NCI-H345 treated with DMSO at 0.1 percent for 48 hours (cell line): ENCODE measurements around the gene IMP3.

Experiments used
- DNase-seq: peaks from one replicate; lab custom pipeline; 2025; ENCODE audit not compliant: unreplicated experiment; lab: John Stamatoyannopoulos, UW

Gene IMP3

DNA sequence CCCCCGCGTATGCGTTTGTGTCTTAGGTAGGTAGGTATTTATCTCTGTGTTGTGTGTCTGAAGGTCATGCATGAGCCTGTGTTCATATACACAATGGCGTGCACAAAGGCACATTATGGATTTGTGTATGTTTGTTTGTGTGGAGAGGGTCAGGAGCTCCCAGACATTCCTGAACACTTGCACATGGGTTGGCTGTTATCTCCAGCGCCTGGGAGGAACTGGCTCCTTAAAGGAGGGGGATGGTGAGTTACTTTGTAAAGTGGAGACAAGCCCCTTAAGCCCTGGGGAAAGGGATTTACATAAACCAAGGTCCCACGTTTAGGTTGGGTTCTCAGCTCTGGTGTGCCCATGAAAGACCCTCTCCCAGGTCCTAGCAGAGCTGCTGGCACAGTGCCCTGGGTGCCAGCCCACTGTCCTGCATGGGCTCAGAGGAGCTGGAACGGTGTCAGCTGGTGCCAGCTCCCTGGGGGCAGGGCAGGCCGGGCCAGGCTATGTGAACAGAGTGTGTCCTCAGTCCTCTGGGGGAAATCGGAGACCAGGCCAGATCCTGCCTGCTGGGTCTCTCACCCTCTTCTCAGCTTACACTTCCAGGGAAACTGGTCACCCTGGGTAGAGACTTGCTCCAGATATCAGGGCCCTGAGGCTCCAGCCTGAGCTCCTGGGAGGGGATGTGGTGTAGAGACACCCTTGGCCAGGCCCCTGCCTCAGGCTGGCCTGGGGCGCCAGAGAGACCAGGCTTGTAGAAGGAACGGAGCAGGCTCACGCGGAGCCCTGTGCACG is 32.8 kb upstream of the IMP3 start:
- DNase-seq: no peak

DNA sequence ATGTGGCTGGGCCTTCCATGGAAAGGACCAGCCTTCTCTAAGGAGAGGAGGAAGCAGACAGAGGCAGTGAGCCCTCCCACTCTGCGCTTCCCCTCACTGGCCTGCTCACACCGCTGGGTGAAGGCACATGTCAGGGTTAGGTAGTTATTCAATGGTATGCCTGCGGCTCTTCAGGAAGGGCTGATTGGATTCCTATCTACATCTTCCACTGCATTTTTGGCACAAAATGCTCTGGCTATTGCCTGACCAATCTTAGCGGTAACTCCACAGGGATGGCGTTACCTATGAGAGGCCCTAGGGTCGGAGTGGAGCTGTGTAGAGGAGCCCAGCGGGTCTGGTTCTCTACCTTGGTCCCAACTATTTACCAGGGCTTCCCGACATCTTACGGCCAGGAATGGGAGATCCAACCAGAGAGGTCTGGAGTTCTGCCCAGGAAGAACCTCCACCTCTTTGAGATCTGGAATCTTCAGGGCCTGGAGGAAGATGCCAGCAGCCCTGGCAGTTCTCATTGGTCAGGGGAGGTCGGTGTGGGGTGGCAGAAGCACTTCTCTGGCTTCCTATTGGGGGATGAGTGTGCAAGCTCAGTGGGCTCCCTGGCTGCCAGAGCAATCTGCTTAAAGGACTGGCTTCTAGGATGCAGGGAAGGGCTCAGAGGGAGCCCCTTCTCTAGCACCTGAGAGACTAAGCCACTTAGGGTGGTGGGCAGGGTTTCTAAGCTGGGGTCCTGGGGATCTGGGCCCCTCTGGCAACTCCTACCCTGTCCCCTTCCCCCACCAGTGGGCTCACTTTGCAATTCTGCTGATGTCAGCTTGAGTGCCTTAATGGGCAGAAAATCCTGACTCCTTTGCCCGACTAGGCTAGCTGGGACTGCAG is 31.9 kb upstream of the IMP3 start:
- no peak for DNase-seq

DNA sequence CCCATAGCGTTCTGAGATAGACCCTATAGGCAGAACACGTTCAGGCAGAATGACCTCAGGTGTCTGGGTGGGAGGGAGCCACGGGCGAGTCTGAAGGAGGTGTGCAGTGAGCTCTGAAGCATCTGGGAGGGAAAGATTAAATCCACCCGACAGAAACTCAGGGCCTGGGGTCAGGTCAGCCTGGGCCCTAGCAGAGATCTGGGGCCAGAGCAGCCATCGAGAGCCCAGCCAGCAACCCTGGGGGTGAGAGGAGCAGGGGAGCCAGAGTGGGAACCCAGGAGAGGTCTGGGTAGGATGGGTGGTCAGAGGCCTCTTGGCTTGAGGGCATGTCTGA is 29.8 kb upstream of the IMP3 start:
- no peak for DNase-seq

DNA sequence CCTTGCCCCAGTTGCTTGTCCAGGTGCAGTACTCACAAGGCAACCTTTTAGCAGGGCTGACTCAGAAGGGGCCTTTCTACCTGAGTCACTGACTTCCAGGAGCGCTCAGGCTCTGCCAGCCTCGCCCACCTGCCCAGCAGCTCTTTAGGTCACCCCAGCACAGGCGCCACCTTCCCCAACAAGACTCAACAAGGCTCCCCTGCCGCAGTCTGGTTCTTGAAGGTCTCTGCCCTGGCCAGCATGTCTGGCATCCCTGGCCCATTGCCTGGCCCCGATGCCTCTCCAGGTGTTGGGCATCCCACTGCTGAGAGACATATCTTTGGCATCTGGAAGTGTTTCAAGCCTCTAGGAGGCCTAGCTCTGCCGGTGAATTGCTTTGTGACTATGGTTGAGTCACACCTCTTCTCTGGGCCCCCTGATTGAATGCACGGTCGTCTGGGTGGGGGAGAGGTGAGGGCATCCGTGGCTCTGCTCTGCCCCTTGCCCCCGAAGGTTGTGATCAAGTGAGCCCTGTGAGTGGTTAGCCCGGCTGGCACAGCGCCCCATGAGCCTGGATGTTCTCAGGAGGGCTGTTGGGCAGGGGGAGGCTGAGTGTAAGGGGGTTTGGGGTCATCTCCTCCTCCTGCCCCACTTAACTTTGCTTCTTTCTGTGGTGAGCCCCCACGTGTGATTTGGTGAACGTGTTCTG is 29.3 kb upstream of the IMP3 start:
- DNase-seq: no peak

DNA sequence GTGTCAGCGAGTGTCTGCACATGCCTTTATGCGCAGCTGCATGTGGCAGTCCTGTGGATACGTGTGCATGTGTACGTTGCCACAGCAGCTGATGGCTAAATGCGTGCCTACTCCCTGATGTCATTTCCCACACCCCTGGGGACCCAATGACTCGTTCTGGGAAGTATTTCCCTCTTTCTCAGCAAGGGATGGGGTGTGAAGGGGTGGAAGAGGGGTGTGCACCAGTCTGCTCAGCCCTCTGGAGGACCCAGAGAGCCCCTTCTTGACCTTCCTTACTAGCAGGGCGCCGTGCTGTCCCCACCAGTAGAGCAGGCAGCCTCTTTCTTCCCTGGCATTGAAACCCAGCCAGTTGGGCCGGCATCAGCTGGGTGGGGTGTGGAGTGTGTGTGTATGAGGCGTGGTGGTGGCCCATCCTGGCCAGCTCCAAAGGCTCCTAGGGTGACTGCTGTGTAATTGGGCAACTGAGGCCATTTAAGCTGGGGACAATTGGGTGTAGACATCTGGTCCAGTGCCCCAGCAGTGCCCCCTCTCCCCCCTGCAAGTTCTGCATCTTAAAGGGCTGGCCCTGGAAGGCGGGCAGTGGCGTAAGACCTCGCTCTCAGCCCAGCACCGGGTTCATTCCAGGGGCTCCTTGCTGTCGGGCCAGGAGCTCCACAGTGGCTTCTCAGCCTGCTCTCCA is 26.9 kb upstream of the IMP3 start:
- DNase-seq: no peak

DNA sequence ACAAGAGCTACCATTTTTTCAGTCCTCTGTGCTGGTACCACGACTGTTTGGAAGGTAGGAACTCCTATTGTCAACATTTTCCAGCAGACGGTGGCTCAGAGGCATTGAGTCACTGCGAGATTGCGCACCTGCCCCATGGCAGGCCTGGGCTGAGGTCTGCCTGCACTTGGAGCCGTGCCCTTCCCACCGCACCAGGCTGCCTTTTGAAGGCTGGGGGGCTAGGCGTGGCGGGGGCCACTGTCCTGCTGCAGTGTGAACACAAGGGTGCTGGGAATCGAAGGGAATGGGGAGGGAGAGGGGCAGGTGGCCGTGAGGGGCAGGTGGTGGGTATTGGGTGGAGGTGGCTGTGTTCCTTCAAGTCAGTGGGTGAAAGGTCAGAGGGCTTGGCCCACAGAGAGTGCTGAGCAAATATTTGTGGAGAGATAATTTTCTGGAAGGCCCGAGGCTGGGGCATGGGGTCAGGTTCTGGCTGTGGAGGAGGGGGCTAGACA is 24.0 kb upstream of the IMP3 start:
- DNase-seq: no peak

DNA sequence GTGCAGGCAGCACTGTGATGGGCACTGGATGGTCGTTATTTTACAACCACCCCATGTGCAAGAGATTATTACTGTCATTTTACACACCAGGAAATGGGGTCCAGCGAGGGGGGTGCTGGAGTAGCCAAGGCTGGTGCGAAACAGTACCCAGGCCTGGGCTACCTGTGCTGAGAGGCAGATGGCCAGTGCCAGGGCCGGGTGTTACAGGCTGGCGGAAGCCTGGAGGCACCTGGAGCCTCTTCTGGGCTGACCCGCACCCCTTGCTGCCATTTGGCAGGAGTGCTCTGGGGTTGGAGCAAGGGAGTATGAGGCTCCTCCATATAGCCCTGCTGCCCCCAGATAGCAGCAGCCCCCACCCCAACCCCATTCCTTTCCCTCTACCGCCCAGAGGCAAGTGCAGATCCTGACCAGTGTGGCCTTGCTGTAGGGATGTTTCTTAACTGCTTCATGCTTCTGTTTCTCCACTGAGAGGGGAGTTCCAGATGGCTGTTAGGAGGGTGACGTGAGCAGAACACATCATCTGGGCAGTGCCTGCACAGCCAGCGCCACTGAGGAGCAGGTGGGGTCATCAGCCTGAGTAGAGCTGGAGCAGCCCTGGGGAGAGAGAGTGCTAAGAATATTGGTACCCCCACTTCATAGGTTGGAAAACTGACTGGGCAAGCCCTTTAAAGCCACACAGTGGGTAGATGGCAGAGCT is 22.9 kb upstream of the IMP3 start:
- no peak for DNase-seq

DNA sequence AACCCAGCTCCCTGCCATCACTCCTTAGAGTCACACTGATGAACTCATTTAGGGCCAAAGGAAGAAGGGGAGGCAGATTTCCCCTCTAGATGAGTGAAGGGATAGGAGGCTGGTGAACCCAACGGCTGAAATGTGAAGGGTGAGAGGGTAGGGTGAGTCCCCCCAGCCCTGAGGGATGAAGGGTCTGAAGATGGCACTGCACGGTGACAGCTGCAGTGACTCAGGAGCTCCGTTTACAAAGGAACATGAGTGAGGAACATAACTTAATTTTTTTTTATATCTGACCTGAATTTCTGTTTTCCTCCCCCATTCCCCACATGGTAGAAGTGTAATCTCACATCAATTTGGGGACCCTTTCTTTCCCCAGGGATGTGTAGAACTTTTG is 21.7 kb upstream of the IMP3 start:
- no peak for DNase-seq

DNA sequence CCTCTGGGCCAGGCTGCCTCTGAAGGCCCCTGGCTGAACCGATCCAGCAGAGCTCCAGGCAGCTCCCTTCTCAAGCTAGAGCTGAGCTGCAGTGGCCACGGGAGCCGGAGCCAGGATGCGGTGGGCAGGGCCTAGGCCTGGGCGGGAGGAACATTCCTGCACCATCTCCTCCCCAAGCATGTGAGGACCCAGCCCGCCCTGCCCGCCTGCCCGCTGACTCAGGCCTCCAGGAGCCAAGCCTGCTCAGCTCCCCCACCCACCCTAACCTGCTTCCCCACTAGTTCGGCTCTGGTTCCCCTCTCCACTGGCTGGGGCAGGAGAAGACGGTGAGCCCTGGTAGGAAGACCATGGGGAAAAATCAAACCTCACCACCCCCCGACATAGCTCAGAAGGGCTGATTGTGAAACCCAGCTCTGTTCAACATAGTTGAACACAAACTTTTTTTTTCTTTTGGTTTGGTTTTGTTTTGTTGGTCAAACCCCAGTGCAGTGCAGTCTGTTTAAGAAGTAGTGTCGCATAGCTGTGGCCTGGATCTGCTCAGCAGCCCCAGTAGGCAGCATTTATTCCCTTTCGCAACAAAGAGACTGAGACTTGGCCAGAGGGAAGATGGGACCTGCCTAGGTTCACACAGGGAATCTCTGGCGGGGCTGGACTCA is 21.2 kb upstream of the IMP3 start:
- no peak for DNase-seq

DNA sequence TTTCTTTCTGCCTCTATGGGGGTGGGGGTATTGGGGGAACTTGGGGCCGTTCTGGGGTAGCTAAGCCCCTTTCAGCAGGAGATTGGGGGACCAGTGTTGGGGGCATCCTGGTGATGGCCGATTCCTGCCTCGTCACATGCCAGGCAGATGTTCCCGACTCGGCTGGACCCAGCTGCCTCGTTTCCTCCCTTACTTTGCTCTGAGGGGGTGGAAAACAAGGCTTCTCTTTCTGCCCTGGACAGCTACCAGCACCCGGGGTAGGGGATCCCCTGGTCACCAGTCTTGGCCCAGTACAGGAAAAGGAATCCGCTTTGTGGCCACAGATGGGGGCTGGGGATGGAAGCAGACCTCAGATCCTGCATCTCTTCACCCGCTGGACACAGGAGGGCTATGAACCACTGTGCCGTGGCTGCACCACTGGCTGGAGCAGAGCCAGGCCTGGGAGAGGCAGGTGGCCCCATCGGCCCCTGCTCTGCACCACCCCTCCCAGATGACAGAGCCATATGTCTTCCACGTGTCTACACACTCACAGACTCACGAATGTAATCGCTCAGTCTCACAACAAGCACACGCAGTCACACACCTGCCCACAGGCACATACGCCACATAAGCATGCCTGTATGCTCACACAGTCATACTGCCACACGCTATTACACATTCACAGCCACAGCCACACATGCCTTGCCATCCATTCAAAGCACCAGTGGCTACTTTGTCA is 20.1 kb upstream of the IMP3 start:
- DNase-seq: no peak

DNA sequence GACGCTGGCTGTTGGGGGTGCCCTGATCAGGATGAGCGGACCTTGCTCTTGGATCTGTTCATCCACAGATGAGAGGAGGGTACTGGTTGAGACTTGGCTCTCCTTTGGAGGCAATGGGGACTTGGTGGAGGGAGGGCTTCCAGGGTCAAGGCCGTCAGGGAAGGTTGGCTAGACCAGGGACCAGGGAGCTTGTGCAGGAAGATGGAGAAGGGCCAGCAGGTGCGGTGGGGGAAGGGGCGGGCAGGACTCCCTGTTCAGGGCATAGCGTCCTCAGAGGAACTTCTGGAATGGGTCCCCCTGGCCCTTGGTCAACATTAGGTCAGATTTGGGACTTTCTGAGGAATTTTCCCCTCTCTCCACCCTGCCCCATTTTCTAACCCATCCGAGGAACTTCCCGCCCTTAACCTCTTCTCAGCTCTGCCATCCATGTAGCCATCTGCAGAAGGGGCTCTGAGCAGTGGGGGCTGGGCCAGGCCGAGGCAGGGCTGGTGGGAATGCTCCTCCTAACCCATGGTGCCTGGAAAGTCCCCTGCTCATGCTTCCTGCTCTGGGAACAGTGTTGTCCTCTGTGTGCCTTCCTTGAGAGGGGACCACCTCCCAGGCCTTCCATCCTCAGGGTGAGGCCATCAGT is 19.2 kb upstream of the IMP3 start:
- no peak for DNase-seq

DNA sequence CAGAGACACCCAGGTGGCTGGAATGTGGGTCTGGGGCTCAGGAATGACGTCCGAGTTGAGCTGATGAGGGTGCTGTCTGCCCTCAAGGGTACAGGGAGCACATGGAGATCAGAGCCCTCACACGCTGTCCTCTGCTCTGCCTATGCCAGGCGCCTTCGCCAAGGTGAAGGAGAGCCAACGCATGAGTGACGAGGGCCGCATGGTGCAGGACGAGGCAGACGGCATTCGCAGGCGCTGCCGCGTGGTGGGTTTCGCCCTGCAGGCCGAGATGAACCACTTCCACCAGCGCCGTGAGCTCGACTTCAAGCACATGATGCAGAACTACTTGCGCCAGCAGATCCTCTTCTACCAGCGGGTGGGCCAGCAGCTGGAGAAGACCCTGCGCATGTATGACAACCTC is 16.8 kb upstream of the IMP3 start:
- no peak for DNase-seq

DNA sequence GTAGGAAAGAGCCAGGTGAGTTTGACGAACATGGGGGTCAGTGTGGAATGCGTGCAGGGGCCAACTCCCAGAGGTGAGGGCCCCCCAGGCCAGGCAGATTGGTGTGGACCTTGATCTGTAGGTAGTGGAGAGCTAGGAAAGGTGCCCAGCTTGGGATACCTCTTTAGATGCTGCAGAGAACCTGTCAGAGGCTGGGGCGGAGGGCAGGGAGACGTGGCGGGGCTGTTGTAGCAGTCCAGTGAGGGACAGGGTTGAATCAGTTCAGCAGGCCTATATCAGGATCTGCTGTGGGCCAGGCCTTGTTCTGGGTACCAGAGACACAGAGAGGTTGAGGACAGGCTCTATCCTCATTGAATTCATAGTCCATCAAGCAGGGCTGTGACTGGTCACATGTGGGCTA is 16.3 kb upstream of the IMP3 start:
- no peak for DNase-seq

DNA sequence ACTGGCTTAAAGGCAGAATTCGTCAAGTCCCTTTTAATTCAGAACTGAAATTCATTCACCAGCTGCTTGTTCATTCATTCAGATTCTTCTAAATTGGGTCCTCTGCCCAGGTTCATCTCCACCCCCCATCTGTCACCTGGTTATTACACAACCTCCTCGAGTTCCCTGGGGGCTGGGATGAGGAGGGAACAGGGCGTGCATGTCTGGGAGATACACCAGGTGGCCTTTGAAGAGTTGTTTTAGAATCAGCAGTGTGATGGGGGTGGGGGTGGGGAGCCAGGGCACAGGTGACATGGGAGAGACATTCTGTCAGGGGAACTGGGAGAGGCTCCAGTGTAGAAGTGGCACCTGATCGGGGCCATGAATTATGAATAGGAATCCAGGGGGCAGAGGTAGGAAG is 15.9 kb upstream of the IMP3 start:
- DNase-seq: peak; percentile 88

DNA sequence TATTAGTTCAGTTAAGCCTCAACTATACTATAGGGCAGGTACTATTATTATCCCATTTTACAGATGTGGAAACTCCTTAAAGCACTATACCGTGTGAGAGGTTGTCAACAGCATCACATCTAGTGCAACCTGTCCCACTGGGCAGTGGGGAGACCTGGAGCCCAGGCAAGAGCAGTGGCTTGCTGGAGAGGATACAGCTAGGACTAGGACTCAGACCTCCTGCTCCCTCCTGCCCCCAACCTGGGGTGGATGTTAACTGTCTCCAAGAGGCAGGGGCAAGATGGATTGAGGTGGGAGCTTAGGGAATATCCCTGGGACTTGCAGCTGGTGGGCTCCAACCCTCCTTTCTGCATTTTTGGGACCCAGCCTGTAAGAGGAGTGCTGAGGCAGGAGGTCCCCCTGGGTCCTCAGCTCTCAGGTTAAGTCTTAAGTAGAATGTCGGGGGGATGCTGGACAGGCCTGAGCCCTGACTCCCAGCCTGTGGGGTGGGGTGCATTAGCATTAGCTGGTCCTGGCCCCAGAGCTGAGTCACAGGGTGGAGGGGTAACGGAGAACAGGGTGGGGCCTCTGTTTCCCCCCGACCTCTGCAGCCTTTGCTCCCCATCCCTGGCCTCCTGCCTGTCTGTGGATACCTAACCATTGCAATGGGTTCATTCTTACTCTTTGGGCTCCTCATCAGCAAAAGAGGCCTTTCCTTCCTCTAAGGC is 14.3 kb upstream of the IMP3 start:
- no peak for DNase-seq

DNA sequence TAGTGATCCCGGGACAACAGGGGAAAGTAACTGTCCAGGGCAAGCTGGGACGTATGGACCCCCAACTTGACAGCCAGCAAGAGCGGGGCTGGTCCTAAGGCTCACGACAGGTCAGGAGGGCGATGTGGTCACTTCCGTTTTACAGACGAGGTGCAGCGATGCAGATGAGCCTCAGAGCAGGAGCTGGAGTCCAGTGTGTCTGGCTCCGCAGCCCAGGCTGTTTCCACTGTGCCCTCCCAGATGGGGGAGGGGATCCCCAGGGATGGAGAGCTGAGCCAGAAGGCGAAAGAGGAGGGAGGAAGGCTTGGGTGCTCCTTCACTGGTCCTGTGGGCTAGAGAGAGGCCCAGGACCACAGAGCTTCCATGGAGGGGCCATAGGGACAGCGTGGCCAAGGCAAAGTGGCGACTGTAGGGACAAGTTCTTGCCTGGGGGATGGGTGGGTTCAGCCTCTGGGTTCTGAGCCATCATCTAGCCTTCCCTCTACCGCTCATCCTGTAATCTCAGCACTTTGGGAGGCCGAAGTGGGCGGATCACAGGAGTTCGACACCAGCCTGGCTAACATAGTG is 13.4 kb upstream of the IMP3 start:
- no peak for DNase-seq

DNA sequence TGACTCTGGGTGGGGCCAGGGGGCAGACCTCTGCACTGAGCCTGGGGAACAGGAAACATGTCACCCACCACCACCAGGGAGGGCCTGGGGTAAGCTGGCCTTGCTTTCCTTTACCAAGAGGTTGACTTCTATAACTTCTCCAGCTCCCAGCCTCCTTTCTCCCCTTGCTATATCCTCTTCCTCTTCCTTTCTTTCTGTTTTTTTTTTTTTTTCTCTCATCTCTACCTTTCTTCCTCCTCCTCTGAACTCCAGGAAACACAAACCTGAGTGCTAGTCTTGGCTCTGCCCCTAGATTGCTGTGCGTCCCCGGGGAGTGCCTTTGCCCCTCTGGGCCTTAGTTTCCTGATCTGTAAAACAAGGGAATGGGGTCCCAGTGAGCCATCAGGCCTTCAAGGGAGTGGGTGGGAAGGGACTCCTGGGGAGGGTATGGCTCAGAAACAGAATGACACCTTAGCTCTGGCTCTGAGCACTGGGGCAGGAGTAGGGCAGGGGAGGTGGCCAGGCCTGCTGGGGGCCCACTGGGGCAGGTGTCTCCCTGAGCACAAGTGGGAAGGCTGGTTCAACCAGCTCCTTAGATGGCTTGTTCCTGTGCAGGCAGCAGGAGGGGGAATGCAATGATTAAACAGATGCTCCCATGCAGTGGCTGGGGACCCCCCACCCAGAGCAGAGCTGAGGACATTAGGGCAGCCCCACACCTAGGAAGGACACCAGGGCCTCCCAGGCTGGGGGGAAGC is 12.0 kb upstream of the IMP3 start:
- DNase-seq: no peak
